KOPT-K1 (cell line): ENCODE results near the gene ALDH8A1.
"Not testable (repeated sequence)": the region's sequence is repeated elsewhere in the genome, so short reads cannot be mapped to it uniquely, and the experiment has no call there.

ENCODE experiments used
- H3K27ac ChIP-seq: fragments of 200-600 bp; sonication (generic); 2 replicates; pipeline ENCODE4 v1.5.1; 2016; ENCODE audit warnings: antibody characterized with exemption, mild to moderate bottlenecking, low read depth, low read length; ENCODE audit not compliant: poor library complexity, severe bottlenecking
- H3K36me3 ChIP-seq: fragments of 200-600 bp; sonication (generic); 2 replicates; pipeline ENCODE4 v1.5.1; 2017; ENCODE audit warnings: antibody characterized with exemption, mild to moderate bottlenecking, low read length, moderate library complexity; ENCODE audit not compliant: insufficient read depth
- H3K9me3 ChIP-seq: fragments of 200-600 bp; sonication (generic); 2 replicates; pipeline ENCODE4 v1.5.1; 2017; ENCODE audit warnings: antibody characterized with exemption, low read length, mild to moderate bottlenecking; ENCODE audit not compliant: insufficient read depth, poor library complexity, severe bottlenecking

The ALDH8A1 gene

DNA sequence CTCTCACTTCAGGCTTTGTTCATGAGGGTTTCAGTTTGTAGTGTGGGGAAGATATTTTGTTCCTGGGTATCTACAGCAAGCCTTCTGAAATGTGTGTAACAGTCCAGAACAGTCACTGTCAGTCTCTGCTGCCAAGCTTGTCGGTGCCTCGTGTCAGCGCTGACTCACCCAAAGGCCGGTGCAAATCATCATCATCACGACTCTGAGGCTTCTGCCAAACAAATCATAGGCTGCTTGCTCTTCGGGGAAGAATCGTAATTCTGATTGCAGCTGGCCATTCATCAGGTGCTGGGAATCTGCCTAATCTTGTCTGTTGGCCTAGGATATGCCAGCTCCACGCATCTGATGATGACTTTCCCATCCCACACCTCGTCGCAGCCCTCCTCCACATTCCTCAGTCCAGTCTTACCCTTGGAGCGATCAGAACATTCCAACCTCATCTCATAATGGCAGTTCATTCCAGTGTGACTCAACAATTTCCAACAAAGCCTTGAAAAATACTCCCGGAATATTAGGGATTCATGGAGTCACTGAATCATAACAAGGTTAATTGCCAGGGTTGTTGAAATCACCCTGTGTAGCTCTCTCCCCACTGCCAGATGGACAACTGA, 40.9 kb downstream of the ALDH8A1 start:
- no peaks in the 10 kb centered on the region for H3K9me3 ChIP-seq
- no peak overlapping the region for H3K27ac ChIP-seq
- no peaks in the 10 kb centered on the region for H3K36me3 ChIP-seq

DNA sequence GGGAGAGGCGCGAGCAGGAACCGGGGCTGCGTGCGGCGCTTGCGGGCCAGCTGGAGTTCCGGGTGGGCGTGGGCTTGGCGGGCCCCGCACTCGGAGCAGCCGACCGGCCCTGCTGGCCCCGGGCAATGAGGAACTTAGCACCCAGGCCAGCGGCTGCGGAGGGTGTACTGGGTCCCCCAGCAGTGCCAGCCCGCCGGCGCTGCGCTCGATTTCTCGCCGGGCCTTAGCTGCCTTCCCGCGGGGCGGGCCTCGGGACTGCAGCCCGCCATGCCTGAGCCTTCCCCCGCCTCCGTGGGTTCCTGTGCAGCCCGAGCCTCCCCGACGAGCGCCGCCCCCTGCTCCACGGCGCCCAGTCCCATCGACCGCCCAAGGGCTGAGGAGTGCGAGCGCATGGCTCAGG, 45.2 kb downstream of the ALDH8A1 start:
- H3K27ac ChIP-seq, H3K9me3 ChIP-seq, H3K36me3 ChIP-seq: not testable (repeated sequence)

DNA sequence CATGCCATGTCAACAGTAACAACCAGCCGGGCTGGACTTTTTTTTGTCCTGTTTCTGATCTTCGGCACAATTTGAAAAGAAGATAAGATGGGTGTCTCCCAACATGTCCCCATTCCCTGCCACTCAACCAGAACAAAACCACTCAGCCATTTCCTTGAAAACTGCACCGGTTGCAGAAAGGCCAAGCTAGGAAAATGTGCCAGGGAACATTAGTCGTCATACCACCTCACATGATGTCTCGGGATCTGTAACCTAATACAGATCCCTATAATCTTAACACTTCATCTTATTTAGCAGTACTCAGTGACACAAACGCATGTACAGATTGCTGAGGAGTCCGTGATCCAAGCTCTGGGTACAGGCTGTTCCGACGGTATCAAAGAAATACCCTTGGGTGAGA, 46.5 kb downstream of the ALDH8A1 start:
- Histone ChIP-seq H3K9me3 (no peaks in the 10 kb centered on the region), H3K27ac (no peak overlapping the region), H3K36me3 (no peaks in the 10 kb centered on the region)

DNA sequence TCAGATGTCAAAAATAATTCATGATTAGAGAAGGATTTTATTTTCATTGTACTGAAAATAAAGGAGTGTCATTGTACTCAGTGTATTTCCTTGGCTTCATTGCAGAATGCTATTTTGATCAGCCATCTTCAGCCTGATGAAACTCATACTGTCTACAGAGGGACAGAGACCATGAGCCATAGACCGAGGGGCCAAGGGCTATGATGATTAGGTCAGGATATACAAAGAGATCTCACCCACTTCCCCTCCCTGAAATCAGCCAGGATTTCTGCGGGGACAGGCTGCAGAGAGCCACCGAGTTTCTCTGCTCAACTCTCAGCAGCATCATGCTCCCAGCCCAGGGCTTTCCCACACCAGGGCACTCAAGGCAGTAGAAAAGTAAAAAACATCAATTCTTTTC, 47.0 kb downstream of the ALDH8A1 start:
- Histone ChIP-seq H3K36me3 (no peaks in the 10 kb centered on the region), H3K9me3 (no peaks in the 10 kb centered on the region), H3K27ac (no peak overlapping the region)

DNA sequence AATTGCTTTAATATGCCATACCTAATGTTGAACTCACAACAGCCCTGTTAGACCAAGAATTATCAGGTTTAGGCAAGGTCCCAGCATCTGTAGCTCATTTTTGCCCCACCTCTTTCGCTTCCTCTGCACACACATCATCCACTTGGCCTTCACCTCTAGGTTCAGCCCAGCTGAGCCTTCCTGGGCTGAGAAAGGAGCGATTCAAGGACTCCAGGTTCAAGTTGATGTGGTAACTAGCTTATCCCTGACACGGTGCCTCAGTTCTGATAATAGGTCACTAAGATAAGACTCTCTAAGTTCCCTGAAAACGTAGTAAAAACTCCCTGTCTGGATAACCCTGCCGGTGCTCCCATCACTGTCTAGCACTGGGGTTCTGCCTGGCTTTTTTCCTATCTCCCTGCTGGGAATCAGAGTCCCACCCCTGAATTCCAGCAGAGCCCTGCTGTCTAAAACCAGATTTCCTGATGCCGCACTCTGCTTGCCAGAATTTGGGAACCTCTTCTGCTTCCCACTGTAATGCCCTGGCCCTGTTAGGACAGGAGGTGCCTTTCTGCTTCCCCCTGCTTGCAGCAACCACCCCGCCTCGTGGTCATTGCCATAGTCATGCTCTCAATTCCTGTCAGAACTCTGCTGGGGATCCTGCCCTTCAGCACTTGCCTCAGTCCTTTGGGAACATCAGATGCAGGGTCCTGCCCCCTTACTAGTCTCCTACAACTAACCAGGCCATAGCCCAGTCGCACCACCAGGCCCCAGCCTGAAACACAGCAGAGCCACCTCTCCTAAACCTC, 47.6 kb downstream of the ALDH8A1 start:
- H3K36me3 ChIP-seq: no peaks in the 10 kb centered on the region
- H3K9me3 ChIP-seq: no peaks in the 10 kb centered on the region
- no peak overlapping the region for H3K27ac ChIP-seq

DNA sequence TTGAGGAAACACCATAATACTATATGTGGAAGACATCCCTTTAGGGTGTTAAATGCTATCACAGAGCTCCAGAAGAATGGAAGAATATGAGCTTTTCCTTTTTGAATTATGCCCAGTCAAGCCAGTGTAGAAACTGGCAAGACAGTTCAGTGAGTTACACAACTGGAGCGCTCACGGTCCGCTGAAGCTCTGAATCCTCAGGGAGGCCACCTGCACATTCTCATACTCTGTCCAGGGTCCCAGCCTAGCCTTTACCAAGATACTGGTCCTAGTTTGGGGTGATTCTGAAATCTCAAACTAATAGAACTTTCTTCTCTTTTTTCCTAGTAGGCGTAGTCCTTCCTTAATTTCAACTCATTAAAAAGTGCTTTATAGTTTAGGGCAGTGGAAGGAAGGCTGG, 51.3 kb downstream of the ALDH8A1 start:
- Histone ChIP-seq H3K9me3 (no peaks in the 10 kb centered on the region), H3K27ac (no peak overlapping the region), H3K36me3 (no peaks in the 10 kb centered on the region)

DNA sequence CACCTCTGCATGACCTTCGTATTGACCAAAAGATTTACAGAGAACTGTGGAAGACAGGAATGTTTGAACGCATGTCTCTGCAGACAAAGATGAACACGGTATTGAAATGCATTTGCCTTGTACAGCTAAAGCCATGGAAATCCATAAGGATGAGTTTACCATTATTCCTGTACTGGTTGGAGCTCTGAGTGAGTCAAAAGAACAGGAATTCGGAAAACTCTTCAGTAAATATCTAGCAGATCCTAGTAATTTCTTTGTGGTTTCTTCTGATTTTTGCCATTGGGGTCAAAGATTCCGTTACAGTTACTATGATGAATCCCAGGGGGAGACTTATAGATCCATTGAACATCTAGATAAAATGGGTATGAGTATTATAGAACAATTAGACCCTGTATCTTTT, 51.7 kb downstream of the ALDH8A1 start:
- H3K9me3 ChIP-seq, H3K36me3 ChIP-seq, H3K27ac ChIP-seq: not testable (repeated sequence)

DNA sequence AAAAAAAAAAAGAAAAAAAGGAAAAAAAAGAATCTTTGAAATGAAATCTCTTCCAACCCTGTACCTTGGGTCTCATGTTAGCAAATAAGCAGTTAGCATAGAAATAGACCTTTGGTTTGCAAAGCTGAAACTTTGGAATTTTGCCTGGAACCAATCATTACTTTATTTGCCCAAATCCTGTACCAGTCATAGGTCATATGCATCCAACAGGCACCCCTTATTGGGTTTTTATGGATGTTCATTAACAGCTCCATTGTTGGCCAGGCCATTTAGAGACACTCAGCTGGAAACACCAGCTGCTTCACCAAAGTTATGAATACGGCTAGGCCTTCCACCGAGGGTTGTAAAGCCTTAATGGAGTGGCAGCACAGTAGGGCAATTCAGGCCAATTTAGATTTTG, 53.0 kb downstream of the ALDH8A1 start:
- Histone ChIP-seq H3K36me3 (no peaks in the 10 kb centered on the region), H3K27ac (no peak overlapping the region), H3K9me3 (peaks cover 7% of the 10 kb centered on the region)

DNA sequence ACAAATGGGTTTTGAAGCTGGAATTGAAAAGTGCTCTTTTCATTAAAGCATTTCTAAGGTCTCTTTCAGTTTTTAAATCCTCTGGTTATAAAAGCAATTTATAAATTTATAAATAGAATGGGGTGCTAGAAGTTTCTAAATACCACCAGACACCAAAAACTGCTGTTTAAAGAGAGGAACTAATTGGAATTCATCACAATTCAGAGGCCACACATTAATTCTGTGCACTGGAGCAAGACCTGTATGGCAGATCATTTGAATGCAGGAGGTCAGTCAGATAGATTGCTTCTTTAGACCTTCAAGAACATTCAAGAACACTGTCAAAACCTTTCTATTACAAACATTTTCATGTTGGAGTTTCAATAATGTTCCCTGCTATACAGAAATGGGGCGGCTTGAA, 55.1 kb downstream of the ALDH8A1 start:
- H3K27ac ChIP-seq: no peak overlapping the region
- H3K36me3 ChIP-seq: no peaks in the 10 kb centered on the region
- peaks cover 11% of the 10 kb centered on the region for H3K9me3 ChIP-seq

DNA sequence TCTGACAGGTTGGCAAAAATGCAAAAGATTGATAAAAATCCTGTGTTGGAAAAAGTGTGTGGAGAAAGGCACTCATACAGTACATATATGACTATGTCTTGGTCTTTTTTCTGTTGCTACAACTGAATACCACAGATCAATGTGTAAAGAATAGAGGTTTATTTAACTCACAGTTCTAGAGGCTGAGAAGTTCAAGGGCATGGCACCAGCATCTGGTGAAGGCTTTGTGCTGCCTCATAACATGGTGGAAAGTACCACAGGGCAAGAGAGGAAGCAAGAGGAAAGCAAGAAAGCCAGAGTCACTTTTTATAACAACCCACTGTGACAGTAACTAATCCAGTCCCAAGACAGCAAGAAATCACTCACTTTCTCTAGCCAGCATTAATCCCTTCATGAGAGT, 57.5 kb downstream of the ALDH8A1 start:
- no peaks in the 10 kb centered on the region for H3K36me3 ChIP-seq
- no peak overlapping the region for H3K27ac ChIP-seq
- H3K9me3 ChIP-seq: peaks cover 11% of the 10 kb centered on the region

DNA sequence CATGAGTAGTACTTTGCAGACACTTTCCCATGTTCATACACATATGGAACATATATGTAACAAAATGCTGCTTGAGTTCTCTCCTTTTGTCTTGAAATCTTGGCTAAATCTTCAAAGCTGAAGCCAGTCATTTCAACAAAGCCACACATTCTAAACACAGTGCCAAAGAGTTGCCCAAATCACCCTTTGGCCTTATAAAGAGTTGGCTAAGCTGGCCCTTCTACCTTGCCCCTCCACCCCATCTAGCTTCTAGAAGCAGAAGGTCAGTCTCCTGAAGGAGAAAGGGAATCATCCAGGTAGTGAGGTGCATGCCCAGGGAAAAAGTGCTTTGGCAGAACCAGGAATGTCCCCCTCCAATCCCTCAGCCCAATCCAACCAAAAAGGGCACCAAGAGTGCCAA, 58.3 kb downstream of the ALDH8A1 start:
- Histone ChIP-seq H3K36me3 (no peaks in the 10 kb centered on the region), H3K9me3 (peaks cover 11% of the 10 kb centered on the region), H3K27ac (no peak overlapping the region)

DNA sequence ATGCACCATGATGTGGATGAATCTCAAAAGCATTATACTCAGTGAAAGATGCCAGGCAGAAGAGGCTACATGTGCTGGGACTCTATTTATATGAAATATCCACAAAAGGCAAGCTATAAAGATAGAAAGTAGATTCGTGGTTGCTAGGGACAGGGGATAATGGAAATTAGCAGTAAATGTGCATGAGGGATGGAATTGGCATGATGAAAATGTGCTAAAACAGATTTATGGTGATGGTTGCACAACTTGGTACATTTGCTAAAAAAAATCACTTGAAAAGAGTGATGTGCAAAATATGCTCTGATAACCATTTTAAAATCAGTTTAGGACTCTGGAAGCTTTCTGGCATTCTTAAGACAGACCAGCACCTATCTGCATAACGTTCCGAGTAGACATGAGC, 61.6 kb downstream of the ALDH8A1 start:
- peaks cover 11% of the 10 kb centered on the region for H3K9me3 ChIP-seq
- no peak overlapping the region for H3K27ac ChIP-seq
- H3K36me3 ChIP-seq: no peaks in the 10 kb centered on the region

DNA sequence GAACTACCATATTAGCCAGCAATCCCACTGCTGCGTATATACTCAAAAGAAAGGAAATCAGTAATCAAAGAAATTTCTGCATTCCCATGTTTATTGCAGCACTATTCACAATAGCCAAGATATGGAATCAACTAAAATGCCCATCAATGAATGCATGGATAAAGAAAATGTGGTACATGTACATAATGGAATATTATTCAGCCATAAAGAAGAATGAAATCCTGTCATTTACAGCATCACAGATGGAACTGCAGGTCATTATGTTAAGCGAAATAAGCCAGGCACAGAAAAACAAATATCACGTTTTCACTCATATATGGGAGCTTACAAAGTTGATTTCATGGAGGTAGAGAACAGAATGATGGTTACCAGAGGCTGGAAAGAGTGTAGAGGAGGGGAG, 65.1 kb downstream of the ALDH8A1 start:
- H3K36me3 ChIP-seq: no peaks in the 10 kb centered on the region
- no peaks in the 10 kb centered on the region for H3K9me3 ChIP-seq
- H3K27ac ChIP-seq: no peak overlapping the region

DNA sequence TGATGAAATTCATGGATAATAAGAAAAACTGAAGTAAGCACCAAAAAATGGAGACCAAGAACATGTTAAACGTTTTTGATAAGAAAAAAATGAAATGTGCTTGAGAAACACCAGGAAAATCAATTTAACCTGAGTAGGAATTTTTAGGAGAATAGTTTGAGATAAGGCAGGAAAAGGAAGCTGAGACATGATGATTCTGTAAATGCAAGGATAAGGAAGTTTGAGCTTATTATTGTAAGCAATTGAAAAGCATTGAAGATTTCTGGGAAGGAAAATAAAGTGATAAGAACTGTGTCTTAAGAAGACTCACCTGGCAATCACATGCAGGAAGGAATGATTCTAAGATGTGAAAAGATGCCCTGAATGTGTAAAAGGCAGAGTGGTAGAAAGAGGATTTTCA, 66.6 kb downstream of the ALDH8A1 start:
- H3K27ac ChIP-seq: no peak overlapping the region
- no peaks in the 10 kb centered on the region for H3K36me3 ChIP-seq
- no peaks in the 10 kb centered on the region for H3K9me3 ChIP-seq

DNA sequence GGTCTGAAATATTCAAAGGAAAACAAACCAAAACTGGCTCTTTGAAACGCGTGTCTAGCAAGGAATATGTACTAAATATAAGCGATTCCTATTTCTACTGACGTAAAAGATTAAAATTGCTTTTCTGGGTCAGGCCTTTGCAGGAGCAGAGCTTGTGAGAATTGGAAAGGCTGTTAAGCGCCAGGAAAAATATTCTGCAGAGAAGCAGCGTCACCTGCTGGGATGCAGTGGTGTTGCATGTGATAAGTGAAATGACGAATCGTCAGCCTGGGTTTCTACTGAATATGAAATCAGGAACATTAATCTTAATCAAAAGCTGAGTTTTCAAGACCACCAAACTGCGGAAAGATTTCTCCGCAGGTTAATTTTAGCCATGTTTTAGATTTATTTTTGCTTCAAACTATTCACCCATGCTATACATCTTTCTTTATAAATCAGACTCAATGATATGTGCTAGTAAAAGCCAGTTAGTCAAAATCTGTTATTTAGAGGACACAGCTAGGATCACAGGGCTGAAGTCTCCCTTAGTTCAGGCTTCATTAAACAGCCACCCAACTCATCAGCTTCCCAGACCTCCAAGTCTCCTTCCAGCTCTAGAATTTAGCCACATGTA, 67.4 kb downstream of the ALDH8A1 start:
- Histone ChIP-seq H3K27ac (no peak overlapping the region), H3K36me3 (no peaks in the 10 kb centered on the region), H3K9me3 (no peaks in the 10 kb centered on the region)
